COR-L47 (cell line): ENCODE data around the gene LETM1.

ENCODE experiments used
- DNase-seq: peaks from one replicate; lab custom pipeline; 2025; lab: John Stamatoyannopoulos, UW

Gene LETM1

GRCh38 chr4:1872870-1873269 is 16.9 kb upstream of the LETM1 start:
- DNase-seq: no peak

DNA sequence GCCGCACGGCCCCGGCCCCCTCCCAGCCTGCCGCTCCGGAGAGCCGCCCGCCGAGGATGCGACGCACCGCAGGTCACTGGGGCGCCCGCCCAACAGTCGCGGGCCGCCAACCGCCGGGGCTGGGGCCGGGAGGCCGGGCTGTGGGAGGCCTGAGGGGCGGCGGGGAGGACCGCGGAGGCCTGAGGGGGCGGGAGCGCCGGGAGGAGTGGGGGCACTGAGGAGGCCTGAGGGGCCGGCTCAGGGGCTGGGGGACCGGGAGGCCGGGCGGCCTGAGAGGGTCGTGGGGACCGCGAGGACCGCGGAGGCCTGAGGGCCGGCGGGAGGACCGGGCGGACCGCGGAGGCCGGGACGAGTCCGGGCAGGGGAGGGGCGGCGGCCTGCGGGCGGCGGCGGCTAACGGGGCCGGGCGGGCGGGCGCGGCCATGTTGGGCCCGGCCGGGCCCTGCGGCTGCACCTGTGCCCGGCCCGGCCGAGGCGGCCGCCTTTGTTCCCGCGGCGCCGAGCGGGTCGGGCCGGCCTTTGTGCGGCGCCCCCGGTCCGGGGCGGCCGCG is 15.6 kb upstream of the LETM1 start:
- DNase-seq: no peak

GRCh38 chr4:1870578-1871443 is 14.9 kb upstream of the LETM1 start, which contains the start of gene NSD2:
TSS of gene NSD2 (plus strand) at chr4:1871393. CDS start at chr4:1900655, 29,262 bp downstream.
- peak; percentile 91 for DNase-seq

- peak; percentile 90 for DNase-seq
Observed at GRCh38 chr4:1870328-1870577, 14.3 kb upstream of the LETM1 start.

DNA sequence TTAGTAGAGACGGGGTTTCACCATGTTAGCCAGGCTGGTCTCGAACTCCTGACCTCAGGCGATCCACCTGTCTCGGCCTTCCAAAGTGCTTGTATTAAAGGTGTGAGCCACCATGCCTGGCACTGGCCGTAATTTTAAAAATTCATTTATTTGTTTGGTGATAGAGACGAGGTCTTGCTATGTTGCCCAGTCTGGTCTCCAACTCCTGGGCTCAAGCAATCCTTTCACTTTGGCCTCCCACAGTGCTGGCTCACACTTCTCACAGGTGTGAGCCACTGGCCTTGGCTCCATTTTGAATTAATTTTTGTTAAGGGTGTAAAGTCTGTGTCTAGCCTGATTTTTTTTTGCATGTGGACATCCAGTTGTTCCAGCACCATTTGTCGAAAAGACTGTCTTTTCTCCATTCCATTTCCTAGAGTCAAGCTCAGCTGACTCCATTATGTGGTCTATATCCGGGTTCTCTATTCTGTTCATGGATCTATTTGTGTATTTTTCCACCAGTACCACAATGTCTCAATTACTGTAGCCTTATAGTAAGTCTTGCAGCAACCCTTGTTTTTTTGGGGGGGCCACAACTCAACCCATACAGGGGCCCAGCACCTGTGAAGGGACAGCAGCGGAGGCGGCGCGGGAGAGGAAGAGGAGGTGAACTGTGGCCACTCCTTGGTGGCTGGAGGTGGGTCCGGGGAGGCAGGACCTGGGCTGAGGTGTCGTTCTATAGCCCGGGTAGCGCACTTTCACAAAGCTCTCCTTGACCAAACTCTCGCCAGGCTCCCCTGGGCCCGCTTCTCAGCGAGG is 13.8 kb upstream of the LETM1 start:
- DNase-seq: no peak

DNA sequence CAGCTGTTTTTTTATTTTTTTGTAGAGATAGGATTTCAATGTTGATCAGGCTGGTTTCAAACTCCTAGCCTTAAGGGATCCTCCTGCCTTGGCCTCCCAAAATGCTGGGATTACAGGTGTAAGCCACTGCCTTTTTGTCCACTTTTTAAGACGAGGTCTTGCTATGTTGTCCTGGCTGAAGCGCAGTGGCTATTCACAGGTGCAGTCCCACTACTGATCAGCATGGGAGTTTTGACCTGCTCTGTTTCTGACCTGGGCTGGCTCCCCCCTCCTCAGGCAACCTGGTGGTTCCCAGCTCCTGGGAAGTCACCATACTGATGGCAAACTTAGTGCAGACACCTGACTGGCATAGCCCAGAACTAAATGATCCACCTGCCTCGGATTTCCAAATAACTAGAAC is 13.0 kb upstream of the LETM1 start:
- no peak for DNase-seq

GRCh38 chr4:1868293-1868692 is 12.3 kb upstream of the LETM1 start:
- no peak for DNase-seq

- DNase-seq: peak; percentile 68
Observed at GRCh38 chr4:1866189-1866661, 10.3 kb upstream of the LETM1 start.

GRCh38 chr4:1864076-1865008 is 8.4 kb upstream of the LETM1 start:
- no peak for DNase-seq

GRCh38 chr4:1863297-1864033 is 7.5 kb upstream of the LETM1 start:
- DNase-seq: no peak

- no peak for DNase-seq
Observed at GRCh38 chr4:1862961-1863296, 7.0 kb upstream of the LETM1 start.

GRCh38 chr4:1862055-1862911 is 6.3 kb upstream of the LETM1 start:
- DNase-seq: no peak

- no peak for DNase-seq
Observed at GRCh38 chr4:1859389-1859753, 3.4 kb upstream of the LETM1 start.

DNA sequence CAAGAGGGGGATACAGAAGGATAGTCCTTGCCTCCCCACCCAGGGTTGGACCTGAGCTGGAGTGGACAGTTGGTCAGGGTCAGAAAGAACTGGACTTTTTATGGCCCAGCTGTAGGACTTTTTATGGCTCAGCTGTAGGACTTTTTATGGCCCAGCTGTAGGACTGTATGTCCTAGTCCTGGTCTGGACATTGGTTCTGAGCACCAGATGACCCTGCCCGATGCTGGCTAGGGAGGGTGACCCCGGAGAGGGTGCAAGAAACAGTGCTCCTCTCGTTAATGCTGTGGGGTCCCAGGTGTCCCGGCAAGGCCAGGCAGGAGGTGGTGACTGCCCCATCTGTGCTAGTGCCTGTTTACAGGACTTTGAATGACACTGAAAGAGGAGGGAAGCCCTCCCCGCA is 2.0 kb upstream of the LETM1 start:
- DNase-seq: no peak

GRCh38 chr4:1856943-1857699 is 1.2 kb upstream of the LETM1 start:
- DNase-seq: no peak

DNA sequence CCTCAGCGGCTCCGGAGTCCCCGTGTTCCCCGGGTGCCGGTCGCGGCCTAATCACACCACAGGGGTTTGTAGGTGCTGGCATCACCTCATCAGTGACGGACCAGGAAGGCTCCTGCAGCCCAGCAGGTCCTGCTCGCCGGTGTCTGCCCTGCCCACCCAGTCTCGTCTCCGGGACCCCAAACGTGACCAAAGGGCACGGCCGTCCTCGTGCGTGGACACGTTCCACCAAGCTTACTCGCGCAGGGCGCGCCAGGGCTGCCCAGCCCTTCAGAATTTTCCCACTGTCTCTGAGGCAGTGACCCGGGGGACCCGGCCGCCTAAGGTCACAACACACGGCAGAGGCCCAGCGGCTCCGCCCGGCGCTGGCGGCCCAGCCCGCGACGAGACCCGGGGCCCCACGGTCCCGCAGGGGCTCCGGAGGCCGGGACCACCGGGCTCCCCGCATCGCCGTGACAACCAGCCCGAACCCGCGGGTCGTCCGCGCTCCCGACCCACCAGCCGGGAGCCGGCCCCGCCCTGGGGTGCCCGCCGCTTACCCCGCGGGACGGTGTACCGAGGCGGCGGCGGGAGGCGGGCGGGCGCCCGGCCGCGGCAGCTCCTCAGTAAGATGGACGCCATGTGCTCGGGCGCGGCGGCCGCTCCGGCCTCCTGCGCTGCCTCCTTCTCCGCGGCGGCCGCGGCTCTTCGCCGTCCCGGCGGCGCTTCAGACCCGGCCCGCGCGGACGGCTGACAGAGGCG is 454 bp downstream of the LETM1 start:
- no peak for DNase-seq

GRCh38 chr4:1854752-1855151 is 1.2 kb downstream of the LETM1 start:
- DNase-seq: no peak

GRCh38 chr4:1852904-1853623 is 2.9 kb downstream of the LETM1 start:
- DNase-seq: no peak
